Smooth muscle cell (in vitro differentiated cells): ENCODE results near the gene LY6G5B. TPM values are rescaled to one million over a fixed set of nuclear protein-coding genes. Genes with fewer than 3 reads are reported as not detected.
A peak's percentile ranks its signal among the peaks of the same experiment; 100 is the strongest.

Experiments used
- DNase-seq: peaks from one replicate; lab custom pipeline; 2025; ENCODE audit not compliant: unreplicated experiment; lab: John Stamatoyannopoulos, UW
- H2AFZ ChIP-seq: fragments of 200-600 bp; sonication (generic); 2 replicates; pipeline ENCODE4 v1.6.0; 2016; ENCODE audit warnings: antibody characterized with exemption, low read depth, mild to moderate bottlenecking
- H3F3A ChIP-seq: fragments of 200-600 bp; sonication (generic); 2 replicates; pipeline ENCODE4 v1.6.0; 2017; ENCODE audit warnings: antibody characterized with exemption, low read depth
- H3K27ac ChIP-seq: fragments of 200-600 bp; sonication (generic); 2 replicates; pipeline ENCODE4 v1.5.1; 2016; ENCODE audit warnings: low read depth, mild to moderate bottlenecking
- H3K27me3 ChIP-seq: fragments of 200-600 bp; sonication (generic); 2 replicates; pipeline ENCODE4 v1.6.1; 2016; ENCODE audit warnings: low read depth, mild to moderate bottlenecking
- H3K36me3 ChIP-seq: fragments of 200-600 bp; sonication (generic); 2 replicates; pipeline ENCODE4 v1.5.1; 2016; ENCODE audit warnings: low read depth
- H3K4me1 ChIP-seq: fragments of 200-600 bp; sonication (generic); 2 replicates; pipeline ENCODE4 v1.5.1; 2016; ENCODE audit warnings: low read depth
- H3K4me2 ChIP-seq: fragments of 200-600 bp; sonication (generic); 2 replicates; pipeline ENCODE4 v1.6.0; 2016; ENCODE audit warnings: mild to moderate bottlenecking
- H3K4me3 ChIP-seq: fragments of 200-600 bp; sonication (generic); 2 replicates; pipeline ENCODE4 v1.5.1; 2016; ENCODE audit warnings: mild to moderate bottlenecking
- H3K79me2 ChIP-seq: fragments of 200-600 bp; sonication (generic); 2 replicates; pipeline ENCODE4 v1.6.0; 2016; ENCODE audit warnings: low read depth, mild to moderate bottlenecking
- H3K9ac ChIP-seq: fragments of 200-600 bp; sonication (generic); 2 replicates; pipeline ENCODE4 v1.6.0; 2016; ENCODE audit warnings: low read depth
- H3K9me3 ChIP-seq: fragments of 200-600 bp; sonication (generic); replicated peaks from 2 replicates; pipeline ENCODE4 v1.5.1; 2016; ENCODE audit warnings: low read depth
- H4K20me1 ChIP-seq: fragments of 200-600 bp; sonication (generic); 2 replicates; pipeline ENCODE4 v1.6.0; 2016; ENCODE audit warnings: low read depth
- CTCF ChIP-seq: fragments of 200-600 bp; sonication (generic); IDR thresholded peaks from 2 replicates; pipeline ENCODE4 v1.5.1; 2017; ENCODE audit warnings: borderline replicate concordance, mild to moderate bottlenecking, antibody characterized with exemption; ENCODE audit not compliant: insufficient read depth, poor library complexity, severe bottlenecking
- WGBS: methylation state at CpG from one replicate; pipeline ENCODE4 v1.1.7; 2016; ENCODE audit warnings: low lambda C conversion rate; 5-methylcytosine and 5-hydroxymethylcytosine counted together
- polyA plus RNA-seq: library from polyadenylated mRNA; unstranded; fragments of >200 nt; fragmentation: Nextera tagmentation; extraction: Ambion mirVana; gene quantifications from 2 replicates; pipeline ENCODE4 v1.2.1, GENCODE V29; 2016
- total RNA-seq: library from RNA; depleted of rRNA; stranded (reverse); fragments of >200 nt; gene quantifications from 2 replicates; pipeline ENCODE4 v1.2.3, GENCODE V29; 2014

Gene LY6G5B
- total and polyA plus RNA-seq, 2 experiments from 2014 or later: 1.5 to 5.6 TPM

- no peak for DNase-seq
- no peak for TF ChIP-seq CTCF
- Histone ChIP-seq H3K4me1 (peaks cover 21% of the 10 kb centered on the region), H3K9ac (no peak overlapping the region), H3F3A (no peaks in the 10 kb centered on the region), H3K9me3 (no peaks in the 10 kb centered on the region), H3K4me2 (no peak overlapping the region), H4K20me1 (no peaks in the 10 kb centered on the region), H3K4me3 (no peak overlapping the region), H3K79me2 (no peaks in the 10 kb centered on the region), H2AFZ (no peak overlapping the region), H3K27ac (no peak overlapping the region), H3K27me3 (no peaks in the 10 kb centered on the region), H3K36me3 (no peaks in the 10 kb centered on the region)
- 98% methylated on average over 8 of the region's 8 CpGs for WGBS
Measured at GRCh38 chr6:31712296-31712695, 42.5 kb downstream of the LY6G5B start.

- Histone ChIP-seq H3K36me3 (no peaks in the 10 kb centered on the region), H3K79me2 (no peaks in the 10 kb centered on the region), H3K27me3 (no peaks in the 10 kb centered on the region), H3K9me3 (no peaks in the 10 kb centered on the region), H4K20me1 (no peaks in the 10 kb centered on the region), H3K4me2 (peak overlapping the region; percentile 34), H3K4me1 (peaks cover 21% of the 10 kb centered on the region), H3F3A (no peaks in the 10 kb centered on the region), H2AFZ (peak overlapping the region; percentile 91), H3K27ac (no peak overlapping the region), H3K4me3 (no peak overlapping the region), H3K9ac (no peak overlapping the region)
- no peak for TF ChIP-seq CTCF
- no peak for DNase-seq
- WGBS: 81% methylated on average over 4 of the region's 4 CpGs
Measured at GRCh38 chr6:31713465-31713864, 43.7 kb downstream of the LY6G5B start.

GRCh38 chr6:31713991-31714684, 44.4 kb downstream of the LY6G5B start:
- no peaks in the 10 kb centered on the region for H3F3A ChIP-seq
- no peak for DNase-seq
- TF ChIP-seq CTCF: no peak
- H3K27ac ChIP-seq: no peak overlapping the region
- H3K9ac ChIP-seq: no peak overlapping the region
- H4K20me1 ChIP-seq: no peaks in the 10 kb centered on the region
- H3K4me1 ChIP-seq: peaks cover 21% of the 10 kb centered on the region
- H3K27me3 ChIP-seq: no peaks in the 10 kb centered on the region
- 14% methylated on average over 5 of the region's 5 CpGs for WGBS
- no peak overlapping the region for H3K4me3 ChIP-seq
- no peaks in the 10 kb centered on the region for H3K79me2 ChIP-seq
- no peaks in the 10 kb centered on the region for H3K9me3 ChIP-seq
- H3K4me2 ChIP-seq: peak overlapping the region; percentile 34
- H3K36me3 ChIP-seq: no peaks in the 10 kb centered on the region
- H2AFZ ChIP-seq: peak overlapping the region; percentile 91
